GM18499 (cell line): ENCODE results near the gene GPATCH4.
"Not testable (repeated sequence)": the region's sequence is repeated elsewhere in the genome, so short reads cannot be mapped to it uniquely, and the experiment has no call there.

Experiments used
- ATAC-seq: cut with Tn5 transposase; IDR thresholded peaks from one replicate; pipeline ENCODE4 v1.9.1; 2021; ENCODE audit warnings: moderate number of reproducible peaks; ENCODE audit not compliant: insufficient read depth, unreplicated experiment

GPATCH4 gene

DNA sequence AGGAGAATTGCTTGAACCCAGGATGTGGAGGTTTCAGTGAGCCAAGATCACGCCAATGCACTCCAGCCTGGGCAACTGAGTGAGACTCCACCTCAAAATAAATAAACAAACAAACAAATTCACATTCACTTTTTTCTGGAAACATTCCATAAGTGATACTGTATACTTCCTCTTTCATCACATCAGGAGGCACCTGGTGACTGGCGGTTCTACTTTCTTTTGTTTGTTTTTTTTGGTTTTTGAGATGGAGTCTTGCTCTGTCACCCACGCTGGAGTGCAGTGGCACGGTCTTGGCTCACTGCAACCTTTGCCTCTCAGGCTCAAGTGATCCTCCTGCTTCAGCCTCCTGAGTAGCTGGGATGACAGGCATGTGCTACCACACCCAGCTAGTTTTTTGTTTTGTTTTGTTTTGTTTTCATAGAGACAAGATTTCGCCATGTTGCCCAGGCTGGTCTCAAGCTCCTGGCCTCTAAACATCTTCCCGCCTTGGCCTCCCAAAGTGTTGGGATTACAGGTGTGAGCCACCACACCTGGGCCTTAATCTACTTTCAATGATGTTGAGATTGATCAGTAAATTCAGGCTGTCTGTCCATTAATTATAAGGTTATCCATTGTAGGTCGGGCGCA is 28.7 kb upstream of the GPATCH4 start:
- no peak for ATAC-seq

DNA sequence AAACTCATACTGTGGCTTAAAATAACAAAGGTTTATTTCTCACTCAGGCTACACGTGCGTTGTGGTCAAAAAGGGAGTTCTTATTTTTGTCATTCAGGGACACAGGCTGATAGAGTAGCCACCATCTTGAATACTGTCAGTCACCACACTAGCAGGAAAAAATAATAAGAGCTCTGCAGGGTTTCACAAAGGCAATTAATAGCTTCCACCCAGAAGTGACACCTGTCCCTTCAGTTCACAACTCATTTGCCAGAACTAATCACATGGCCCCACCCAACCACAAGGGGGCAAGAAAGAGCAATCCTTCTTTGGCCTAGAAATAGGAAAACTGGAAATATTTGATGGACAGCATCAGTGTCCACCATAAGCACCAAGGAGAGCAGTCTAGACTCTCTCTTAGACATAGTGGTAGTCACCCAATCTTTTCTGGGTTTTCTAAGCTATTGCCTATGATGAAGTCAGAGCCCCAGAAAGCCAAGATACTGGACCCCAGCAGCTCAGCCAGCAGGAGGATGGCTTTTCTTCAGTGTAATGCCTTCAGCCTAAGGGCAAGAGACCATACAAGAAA is 26.1 kb upstream of the GPATCH4 start:
- no peak for ATAC-seq

DNA sequence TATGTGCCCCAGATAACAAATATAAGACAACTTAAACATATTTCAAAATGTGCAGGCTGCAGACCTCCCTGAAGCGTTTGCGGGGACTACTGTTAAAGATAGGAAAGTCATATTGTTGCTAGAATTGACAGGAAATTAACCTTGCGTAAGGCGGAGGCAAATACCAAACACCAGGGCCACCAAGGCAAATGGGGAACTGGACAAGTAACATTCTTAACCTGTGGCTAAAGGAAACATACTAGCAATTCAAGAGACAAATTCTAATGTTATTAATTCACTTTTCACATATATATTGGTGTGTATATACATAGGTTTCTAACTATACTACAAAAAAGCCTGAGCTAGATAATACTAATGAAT is 24.8 kb upstream of the GPATCH4 start:
- ATAC-seq = no peak

- no peak for ATAC-seq
These were observed 24.3 kb upstream of the GPATCH4 start for GRCh38 chr1:156625436-156626078.

DNA sequence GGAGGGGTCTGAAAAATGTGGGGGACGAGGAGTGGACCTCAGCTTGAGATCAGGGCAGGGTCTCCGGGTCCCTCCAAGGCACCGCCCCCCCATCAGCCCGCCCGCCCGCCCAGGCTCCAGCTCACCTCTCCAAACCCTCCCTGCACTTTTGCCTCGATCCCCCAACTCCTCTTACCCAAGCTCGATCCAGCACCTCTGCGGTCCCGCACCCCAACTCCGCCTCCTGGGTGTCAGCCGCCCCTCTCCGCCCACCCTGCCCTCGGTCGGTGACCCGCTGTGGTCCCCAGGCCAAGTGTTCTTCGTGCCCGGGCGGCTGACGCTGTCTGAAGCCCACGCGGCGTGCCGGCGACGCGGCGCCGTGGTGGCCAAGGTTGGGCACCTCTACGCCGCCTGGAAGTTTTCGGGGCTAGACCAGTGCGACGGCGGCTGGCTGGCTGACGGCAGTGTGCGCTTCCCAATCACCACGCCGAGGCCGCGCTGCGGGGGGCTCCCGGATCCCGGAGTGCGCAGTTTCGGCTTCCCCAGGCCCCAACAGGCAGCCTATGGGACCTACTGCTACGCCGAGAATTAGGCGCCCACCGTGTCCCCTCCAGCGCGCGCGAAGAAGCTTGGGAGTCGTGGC is 23.6 kb upstream of the GPATCH4 start:
- ATAC-seq = no peak

DNA sequence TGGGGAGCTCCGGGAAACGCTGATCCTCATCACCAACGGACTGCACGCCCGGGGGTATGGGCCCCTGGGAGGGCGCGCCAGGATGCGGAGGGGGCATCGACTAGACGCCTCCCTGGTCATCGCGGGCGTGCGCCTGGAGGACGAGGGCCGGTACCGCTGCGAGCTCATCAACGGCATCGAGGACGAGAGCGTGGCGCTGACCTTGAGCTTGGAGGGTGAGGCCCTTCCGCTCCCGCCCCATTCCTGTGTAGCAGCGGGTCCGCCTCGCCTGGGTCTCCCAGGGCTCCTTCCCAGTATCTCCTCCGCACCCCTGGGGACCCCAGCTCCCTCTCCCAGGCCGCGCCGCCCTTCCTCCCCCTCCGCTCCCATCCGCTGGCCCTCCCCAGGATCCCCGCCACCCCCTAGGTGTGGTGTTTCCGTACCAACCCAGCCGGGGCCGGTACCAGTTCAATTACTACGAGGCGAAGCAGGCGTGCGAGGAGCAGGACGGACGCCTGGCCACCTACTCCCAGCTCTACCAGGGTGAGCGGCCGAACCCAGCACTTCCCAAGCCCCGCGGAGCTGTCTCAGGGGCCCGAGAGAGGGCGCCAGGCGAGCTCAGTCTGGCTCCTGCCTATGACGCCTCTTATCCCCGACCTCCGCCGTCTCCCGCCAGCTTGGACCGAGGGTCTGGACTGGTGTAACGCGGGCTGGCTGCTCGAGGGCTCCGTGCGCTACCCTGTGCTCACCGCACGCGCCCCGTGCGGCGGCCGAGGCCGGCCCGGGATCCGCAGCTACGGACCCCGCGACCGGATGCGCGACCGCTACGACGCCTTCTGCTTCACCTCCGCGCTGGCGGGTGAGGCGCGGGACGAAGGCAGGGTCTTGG is 22.9 kb upstream of the GPATCH4 start:
- no peak for ATAC-seq

DNA sequence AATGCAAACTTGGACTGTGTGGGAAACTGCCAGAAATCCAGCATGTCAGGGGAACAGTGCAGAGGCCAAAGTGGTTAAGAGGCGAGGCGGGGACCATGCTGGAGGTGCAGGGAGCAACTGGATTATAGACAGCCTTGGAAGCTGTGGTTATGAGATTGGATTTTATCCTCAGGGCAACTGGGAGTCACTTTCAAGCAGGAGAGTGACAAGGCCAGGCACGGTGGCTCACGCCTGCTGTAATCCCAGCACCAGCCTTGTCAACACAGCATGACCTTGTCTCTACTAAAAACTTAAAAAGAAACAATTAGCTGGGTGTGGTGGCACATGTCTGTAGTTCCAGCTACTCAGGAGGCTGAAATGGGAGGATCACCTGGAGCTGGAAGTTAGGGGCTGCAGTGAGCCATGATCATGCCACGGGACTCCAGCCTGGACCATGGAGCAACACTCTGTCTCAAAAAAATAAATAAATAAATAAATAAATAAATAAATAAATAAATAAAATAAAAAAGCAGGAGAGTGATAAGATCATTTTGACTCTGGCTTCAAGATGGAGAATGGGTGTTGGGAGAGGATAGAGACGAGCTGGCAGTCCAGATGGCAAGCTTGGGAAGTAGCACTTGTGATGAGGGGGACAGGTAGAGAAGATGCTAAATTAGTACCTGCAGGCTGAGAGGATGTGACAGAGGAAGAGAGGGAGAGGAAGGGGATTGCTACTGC is 21.5 kb upstream of the GPATCH4 start:
- ATAC-seq = no peak

- ATAC-seq = no peak
These were observed 18.3 kb upstream of the GPATCH4 start for GRCh38 chr1:156619582-156619955.

DNA sequence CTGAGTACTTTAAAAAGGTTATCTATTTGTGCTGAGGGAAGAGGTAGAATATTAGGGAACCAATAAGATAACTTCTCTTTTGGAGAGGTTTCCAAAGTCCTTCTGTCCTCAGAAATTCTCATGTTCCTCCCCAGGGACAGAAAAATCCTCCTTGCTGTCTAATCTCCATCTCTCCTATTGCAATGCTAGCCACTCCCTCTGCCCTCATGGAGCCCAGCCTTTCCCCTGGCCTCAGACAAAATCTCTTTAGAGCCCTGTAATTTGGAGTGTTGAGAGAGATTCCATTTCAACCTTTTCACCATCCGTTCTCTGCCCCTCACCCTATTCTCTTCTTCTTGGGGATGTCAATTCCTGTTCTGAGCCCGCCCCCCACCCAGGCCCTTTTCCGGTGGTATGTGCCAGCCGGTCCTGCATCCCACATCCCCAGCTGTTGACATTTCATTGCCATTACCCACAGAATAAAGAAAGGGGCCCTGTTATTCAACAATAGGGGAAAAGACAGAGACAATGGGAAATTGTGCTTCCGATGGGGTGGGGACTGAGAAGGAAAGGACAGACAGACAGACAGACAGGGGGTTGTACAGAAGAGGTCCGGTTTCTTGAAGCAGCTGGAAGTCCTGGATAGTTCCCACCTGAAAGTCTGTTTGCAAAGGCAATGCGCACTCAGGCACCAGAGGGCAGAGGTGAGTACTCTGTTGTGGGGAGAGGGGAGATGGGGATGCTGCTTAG is 17.7 kb upstream of the GPATCH4 start, which contains the start of gene HAPLN2:
Gene HAPLN2 (plus strand): TSS at position 563 of the 729 bp plus-strand sequence. CDS start 4,076 bp downstream, outside the sequence.
- ATAC-seq = no peak

DNA sequence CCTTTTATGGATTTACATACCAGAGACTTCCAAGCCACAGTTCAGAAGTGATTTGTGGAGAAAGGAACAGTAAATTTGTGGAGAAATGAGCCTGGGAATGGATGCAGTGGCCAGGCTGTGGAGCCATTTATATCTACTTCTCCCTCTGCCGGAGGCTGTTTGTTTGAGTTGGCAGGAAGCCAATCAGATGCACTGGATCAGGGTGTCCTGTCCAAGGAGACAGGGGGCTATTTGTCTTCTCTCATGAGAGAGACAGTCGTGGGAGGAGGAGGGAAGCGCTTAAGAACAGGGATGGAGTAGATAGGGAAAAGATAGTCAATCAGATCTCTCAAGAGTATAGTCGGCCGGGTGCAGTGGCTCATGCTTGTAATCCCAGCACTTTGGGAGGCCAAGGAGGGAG is 15.2 kb upstream of the GPATCH4 start:
- no peak for ATAC-seq

GRCh38 chr1:156615946-156616345 is 14.7 kb upstream of the GPATCH4 start:
- ATAC-seq = no peak

GRCh38 chr1:156612666-156613065 is 11.4 kb upstream of the GPATCH4 start:
- no peak for ATAC-seq

GRCh38 chr1:156610072-156610471 is 8.8 kb upstream of the GPATCH4 start:
- ATAC-seq = not testable (repeated sequence)

DNA sequence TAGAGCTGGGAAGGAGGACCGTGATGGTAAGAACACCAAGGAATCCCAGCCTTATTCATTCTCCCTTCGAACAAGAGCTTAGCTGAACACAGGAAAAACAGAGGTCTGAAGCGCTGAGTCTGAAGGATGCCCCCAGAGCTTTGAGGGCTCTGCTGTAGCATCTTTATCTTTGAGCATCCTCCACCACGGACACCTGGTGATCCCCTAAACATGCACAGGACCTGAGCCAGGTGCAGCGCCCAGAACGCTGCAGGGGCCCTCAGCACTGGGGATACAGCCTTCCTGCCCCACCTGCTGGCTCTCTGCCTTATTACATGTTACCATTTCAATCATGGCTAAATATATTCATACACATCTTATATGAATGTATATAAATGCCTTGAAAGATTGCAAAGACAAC is 7.7 kb upstream of the GPATCH4 start:
- no peak for ATAC-seq

DNA sequence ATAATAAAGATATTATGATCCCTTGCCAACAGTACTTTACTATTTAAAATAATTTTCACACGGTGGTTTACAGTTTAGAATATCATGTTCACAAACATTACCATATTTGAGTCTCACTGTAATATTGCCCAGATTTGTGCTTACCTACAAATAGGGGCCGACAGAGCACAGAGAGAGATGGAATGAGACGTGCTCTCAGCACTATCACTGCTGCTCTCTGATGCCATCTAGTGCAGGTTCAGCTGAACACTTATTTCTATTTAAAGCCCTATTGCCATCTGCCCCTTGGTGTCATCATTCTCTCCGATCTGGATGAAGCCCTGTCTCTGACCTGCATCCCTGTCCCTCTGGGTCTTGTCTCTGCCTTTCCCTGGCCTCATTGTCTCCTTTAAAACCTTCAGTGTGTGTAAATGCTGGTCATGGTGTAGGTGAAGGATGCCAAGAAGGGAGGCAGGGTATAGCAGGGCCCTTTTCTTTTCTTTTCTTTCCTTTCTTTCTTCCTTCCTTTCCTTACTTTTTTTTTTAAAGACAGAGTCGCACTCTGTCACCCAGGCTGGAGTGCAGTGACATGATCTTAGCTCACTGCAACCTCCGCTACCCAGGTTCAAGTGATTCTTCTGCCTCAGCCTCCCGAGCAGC is 6.9 kb upstream of the GPATCH4 start:
- no peak for ATAC-seq

- not testable (repeated sequence) for ATAC-seq
These were observed 6.1 kb upstream of the GPATCH4 start for GRCh38 chr1:156607344-156607743.

GRCh38 chr1:156602557-156602993 is 1.3 kb upstream of the GPATCH4 start:
- no peak for ATAC-seq

GRCh38 chr1:156601892-156602291 is 613 bp upstream of the GPATCH4 start:
- no peak for ATAC-seq

DNA sequence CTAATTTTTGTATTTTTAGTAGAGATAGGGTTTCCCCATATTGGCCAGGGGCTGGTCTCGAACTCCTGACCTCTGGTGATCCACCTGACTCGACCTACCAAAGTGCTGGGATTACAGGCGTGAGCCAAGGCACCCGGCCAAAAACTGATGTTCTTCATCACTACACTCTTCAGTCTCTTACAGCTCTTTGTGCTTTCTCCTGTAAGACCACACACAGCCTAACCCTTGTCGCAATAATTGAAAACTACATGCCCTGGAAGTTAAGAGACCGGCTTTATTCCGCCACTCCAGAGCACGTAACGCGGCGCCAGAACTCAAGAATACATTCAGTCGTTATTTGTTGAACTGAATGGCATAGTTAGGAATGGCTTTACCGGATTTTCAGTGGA is 552 bp downstream of the GPATCH4 start:
- no peak for ATAC-seq
